SU-DHL-6 (cell line): ENCODE measurements around the gene CARD10.

Experiments
- EZH2phosphoT487 ChIP-seq: fragments of 200-600 bp; sonication (generic), shearing (Covaris generic); conservative IDR thresholded peaks from 2 replicates; pipeline ENCODE4 v1.6.1; 2018; ENCODE audit warnings: mild to moderate bottlenecking, antibody characterized with exemption, low read length, moderate library complexity, mixed read lengths
- TF ChIP-seq, protein P1 (sequence below): fragments of 200-600 bp; sonication (generic); IDR thresholded peaks from one replicate; pipeline ENCODE4 v1.5.1; 2017; ENCODE audit warnings: antibody characterized with exemption, mild to moderate bottlenecking, low read length, moderate library complexity; ENCODE audit not compliant: insufficient read depth, poor library complexity, severe bottlenecking

GRCh38 chr22:37448516-37449127 lies 70.6 kb downstream of the CARD10 start:
- TF ChIP-seq, protein P1, sequence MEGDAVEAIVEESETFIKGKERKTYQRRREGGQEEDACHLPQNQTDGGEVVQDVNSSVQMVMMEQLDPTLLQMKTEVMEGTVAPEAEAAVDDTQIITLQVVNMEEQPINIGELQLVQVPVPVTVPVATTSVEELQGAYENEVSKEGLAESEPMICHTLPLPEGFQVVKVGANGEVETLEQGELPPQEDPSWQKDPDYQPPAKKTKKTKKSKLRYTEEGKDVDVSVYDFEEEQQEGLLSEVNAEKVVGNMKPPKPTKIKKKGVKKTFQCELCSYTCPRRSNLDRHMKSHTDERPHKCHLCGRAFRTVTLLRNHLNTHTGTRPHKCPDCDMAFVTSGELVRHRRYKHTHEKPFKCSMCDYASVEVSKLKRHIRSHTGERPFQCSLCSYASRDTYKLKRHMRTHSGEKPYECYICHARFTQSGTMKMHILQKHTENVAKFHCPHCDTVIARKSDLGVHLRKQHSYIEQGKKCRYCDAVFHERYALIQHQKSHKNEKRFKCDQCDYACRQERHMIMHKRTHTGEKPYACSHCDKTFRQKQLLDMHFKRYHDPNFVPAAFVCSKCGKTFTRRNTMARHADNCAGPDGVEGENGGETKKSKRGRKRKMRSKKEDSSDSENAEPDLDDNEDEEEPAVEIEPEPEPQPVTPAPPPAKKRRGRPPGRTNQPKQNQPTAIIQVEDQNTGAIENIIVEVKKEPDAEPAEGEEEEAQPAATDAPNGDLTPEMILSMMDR: no peak
- TF ChIP-seq EZH2phosphoT487: no peak
